ENCODE data around the gene CCDC126. TPM values are rescaled to one million over a fixed set of nuclear protein-coding genes. Genes with fewer than 3 reads are reported as not detected.

Gene CCDC126
- total and polyA plus RNA-seq, 2 of the 8 experiments (the other 6 are each of a cell fraction or from before 2014, with no cell fraction given): 1.4 to 5.3 TPM

DNA sequence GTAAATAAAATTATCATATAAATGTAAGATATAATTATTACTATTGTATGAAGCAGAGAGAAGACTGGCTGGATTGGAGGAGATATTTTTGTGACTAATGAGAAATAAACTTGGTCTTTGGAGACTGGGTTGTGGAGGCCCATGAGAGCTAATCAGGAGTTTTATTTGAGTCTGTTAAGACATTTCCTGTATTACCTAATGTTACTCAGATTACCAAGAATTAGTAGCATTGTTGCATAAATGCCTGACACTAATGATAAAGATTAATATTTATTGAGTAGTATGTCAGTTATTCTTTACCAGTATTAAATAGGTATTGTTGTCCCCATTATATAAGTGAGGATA is 7.1 kb downstream of the CCDC126 start:
- Histone ChIP-seq H3K9ac (replicated peaks in 1 of 4; ENCODE audit: extremely low read depth in 1 of 4, low read depth in 3 of 4, low read length in 3 of 4) (no peak overlapping the region), H3K4me3 (ENCODE audit: extremely low read depth in 1 of 4, insufficient read depth in 2 of 4, low read depth in 3 of 4, low read length in 4 of 4) (no peak overlapping the region), H3K14ac (ENCODE audit: insufficient read length) (no peak overlapping the region), H3K4me1 (replicated peaks in 1 of 4; ENCODE audit: control insufficient read depth in 3 of 4, insufficient read depth in 4 of 4, low read length in 3 of 4) (no peaks in the 10 kb centered on the region), H3K9me3 (ENCODE audit: insufficient read depth in 2 of 2, low read depth in 1 of 2, low read length in 1 of 2) (no peaks in the 10 kb centered on the region), H3K56ac (replicated peaks; ENCODE audit: insufficient read length, low read depth, low read length) (no peak overlapping the region), H2AK5ac (ENCODE audit: low read depth, low read length) (no peak overlapping the region), H4K8ac (ENCODE audit: extremely low read depth, insufficient read depth, low read length) (no peak overlapping the region), H3K79me2 (ENCODE audit: control insufficient read depth in 1 of 2, insufficient read depth in 2 of 2, low read length in 2 of 2) (0 out of 4 replicates have a peak, but pooled peaks cover 0 to 3% of the 10 kb centered on the region in 2 experiments), H3K79me1 (ENCODE audit: low read depth, low read length) (no peaks in the 10 kb centered on the region), H4K5ac (ENCODE audit: insufficient read length, low read depth, low read length) (no peak overlapping the region), H2BK120ac (replicated peaks; ENCODE audit: low read depth, low read length) (no peak overlapping the region), H4K20me1 (replicated peaks in 1 of 2; ENCODE audit: control insufficient read depth in 1 of 2, insufficient read depth in 2 of 2, low read length in 2 of 2) (peaks cover 0 to 1% of the 10 kb centered on the region in 2 experiments), H3K27me3 (replicated peaks in 1 of 4; ENCODE audit: control insufficient read depth in 3 of 4, extremely low read depth in 1 of 4, insufficient read depth in 3 of 4, low read length in 3 of 4) (no peaks in the 10 kb centered on the region), H2BK5ac (ENCODE audit: low read depth, low read length) (no peak overlapping the region), H3K23me2 (ENCODE audit: low read depth, low read length) (no peaks in the 10 kb centered on the region; the same call in 1 of the 2 replicates), H3K18ac (ENCODE audit: extremely low read depth, low read length) (no peak overlapping the region), H2BK20ac (ENCODE audit: low read length) (no peak overlapping the region), H3K36me3 (ENCODE audit: control insufficient read depth in 2 of 4, insufficient read depth in 4 of 4, low read length in 3 of 4) (no peaks in the 10 kb centered on the region), H2BK15ac (ENCODE audit: low read length) (no peak overlapping the region), H2AFZ (ENCODE audit: low read length) (no peak overlapping the region), H3K4me2 (ENCODE audit: insufficient read depth in 1 of 2, low read depth in 2 of 2, low read length in 2 of 2) (no peak overlapping the region), H4K91ac (replicated peaks; ENCODE audit: insufficient read length, low read length) (no peak overlapping the region), H3K27ac (ENCODE audit: low read depth, low read length) (no peak overlapping the region), H3K4ac (replicated peaks; ENCODE audit: insufficient read length, low read depth, low read length) (no peak overlapping the region), H3K23ac (ENCODE audit: insufficient read length) (no peak overlapping the region), H2BK12ac (ENCODE audit: low read depth, low read length) (no peak overlapping the region)
- DNase-seq (ENCODE audit: low read depth in 1 of 2, low spot score in 2 of 2): no peak
- CTCF ChIA-PET (ENCODE audit: partially characterized antibody): no interaction called here
- POLR2A ChIA-PET (ENCODE audit: partially characterized antibody): no interaction called here
- no peak for FAIRE-seq
- TF ChIP-seq SP4 (IDR thresholded peaks at IDR 0.05; ENCODE audit: low read length): no peak
- TF ChIP-seq NANOG (IDR thresholded peaks at IDR 0.05; ENCODE audit: insufficient read depth, low read depth, low read length, poor library complexity, severe bottlenecking): no peak
